ENCODE measurements around the gene WWP2.

GRCh38 chr16:69787883-69788282 is 25.8 kb downstream of the WWP2 start:
- no peak for TF ChIP-seq CTCF (IDR thresholded peaks at IDR 0.05)
- TF ChIP-seq POLR2AphosphoS5 (IDR thresholded peaks at IDR 0.05): no peak
- TF ChIP-seq EP300 (IDR thresholded peaks at IDR 0.05): no peak

Data from sigmoid colon (tissue), 4 donors.